ENCODE results near the gene PTGER4.
A peak's percentile ranks its signal among the peaks of the same experiment; 100 is the strongest.

Gene PTGER4

DNA sequence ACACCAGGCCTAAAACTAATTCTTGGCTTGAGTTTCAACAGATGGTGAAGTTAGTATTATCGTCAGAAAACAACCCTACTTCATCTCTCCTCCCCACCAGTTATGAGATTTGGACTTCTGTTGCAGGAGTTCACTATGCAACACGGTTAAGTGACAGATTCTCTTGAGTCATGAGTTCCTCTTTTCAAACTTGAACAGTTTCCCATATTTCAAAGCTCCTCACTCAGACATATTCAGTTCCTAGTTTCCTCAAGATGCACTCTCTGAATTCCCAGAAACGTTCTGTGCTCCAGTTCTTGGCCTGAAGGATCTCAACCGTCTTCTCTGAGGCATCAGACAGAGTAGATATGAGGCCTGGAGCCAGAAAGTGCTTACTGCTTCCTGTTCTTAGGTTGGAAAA is 7.3 kb upstream of the PTGER4 start:
- no peak for DNase-seq

DNA sequence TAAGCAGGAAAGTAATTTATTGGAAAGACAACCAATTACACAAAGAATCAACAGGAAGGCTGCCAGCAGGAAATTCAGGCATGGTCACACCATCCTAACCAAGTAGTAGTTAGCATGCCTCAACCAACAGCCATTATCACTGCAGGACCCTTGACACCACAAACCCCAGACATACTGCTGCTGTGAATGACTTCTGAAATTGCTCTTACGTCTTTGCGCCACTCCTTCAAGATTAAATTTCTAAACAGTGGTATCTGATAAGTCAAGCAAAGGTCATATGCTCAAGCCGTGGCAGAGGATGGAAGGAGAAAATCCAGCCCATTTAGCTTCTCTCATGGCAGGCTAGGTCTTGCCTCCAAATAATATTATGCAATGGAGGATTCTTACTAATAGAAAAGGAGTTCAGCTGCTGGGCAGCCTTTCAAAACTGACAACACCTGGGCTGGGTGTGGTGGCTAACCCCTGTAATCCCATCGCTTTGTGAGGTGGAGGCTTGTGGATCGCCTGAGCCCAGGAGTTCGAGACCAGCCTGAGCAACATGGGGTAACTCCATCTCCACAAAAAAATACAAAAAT is 5.0 kb upstream of the PTGER4 start:
- DNase-seq = no peak

DNA sequence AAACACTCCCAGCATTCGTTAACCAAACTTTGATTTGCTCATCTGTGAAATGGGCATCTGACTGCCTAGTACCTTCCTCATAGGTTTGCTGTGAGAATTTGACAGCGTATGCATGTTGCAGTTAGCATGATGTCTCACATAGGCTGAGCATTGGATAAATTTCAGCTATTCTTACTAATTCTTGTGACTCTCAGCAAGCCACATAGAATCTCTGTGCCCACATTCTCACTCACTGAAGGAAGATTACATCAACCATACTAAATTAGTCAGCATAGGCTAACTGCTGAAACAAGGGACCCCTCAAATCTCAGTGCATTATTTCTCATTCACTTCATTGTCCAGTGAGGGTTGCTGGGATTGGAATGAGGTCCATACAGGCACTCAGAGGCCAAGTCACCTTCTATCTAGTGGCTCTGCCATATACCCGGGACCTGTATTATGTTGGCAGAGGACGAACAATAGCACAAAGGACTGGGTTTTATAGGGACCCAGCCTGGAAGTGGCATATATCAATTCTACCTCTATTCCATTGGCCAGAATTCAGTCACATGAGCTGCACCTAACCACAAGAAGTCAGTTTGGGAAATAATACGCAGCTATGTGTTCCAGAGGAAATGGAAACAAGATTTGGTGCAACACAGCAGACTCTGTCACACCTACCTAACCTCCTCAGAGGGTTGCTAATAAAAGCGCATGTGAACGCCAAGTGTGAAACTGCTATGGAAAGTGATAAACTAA is 4.2 kb upstream of the PTGER4 start:
- no peak for DNase-seq

DNA sequence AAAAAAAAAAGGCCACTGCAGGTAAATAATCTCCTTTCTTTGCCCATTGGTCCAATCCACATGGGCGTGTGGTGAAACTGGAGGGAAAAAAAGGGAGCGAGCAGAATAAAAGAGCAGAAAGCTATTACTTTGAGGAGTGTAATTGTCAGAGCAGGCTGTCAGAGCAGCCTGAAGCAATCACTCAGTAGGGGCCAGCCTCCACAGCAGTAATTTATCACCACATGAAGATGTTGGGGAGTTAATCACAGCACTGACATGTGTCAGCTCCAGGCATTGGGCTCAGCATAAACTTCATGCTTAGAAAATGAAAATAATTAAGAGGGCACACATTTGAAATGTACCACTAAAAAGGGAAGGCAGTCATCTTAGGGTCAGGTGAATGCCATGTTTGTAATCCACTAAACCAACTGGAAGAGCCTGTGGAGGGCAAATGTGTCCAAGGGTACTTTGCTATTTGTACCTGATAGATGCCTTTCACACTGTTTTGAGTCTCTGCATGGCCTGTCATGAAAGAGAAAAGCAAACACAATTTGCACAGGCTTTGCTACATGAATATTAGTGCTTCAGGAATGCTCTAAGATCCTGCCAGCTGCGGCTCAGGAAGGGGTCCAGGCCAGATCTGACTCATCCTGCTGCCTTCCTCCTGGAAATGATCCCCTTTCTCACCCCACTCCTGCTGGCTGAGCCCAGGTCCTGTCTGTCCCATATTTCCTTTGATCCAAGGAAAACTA is 2.9 kb upstream of the PTGER4 start:
- no peak for DNase-seq

DNA sequence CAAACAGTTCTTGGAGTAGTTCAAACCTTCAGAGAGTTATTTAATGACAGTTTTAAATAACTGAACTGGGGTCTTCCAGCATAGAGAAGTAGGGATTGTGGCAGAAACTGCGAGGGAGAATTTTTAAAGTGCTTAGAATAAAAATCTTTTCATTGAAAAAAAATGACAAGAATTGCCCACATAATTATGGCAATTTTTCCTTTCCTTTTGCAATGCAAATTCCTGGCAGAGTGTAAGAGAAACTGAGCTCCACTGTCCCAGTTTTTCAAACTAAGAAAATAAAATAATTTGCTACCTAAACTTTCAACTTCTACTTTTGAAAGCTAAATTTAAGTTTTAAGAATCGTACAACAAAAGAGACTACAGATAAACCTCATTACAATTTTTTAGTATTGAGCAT is 2.3 kb upstream of the PTGER4 start:
- DNase-seq = no peak

DNA sequence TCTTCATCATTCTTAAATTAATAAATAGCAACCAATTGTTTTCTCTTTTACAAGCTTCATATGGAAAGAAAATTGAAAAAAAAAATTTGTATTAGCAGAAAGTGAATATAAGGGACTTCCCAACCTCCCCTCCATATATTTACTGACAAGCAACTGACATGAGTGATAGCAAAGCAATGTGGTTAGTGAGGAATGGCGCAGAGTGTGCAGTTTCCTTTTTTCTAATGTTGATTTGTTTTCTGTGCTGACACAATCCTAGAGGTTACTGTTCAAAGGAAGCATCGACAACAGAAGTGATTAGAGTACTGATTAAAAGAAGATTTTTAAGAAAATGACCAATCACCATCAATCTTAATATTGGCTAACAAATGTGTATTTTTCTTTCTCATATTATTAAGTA is 1.7 kb upstream of the PTGER4 start:
- no peak for DNase-seq

DNA sequence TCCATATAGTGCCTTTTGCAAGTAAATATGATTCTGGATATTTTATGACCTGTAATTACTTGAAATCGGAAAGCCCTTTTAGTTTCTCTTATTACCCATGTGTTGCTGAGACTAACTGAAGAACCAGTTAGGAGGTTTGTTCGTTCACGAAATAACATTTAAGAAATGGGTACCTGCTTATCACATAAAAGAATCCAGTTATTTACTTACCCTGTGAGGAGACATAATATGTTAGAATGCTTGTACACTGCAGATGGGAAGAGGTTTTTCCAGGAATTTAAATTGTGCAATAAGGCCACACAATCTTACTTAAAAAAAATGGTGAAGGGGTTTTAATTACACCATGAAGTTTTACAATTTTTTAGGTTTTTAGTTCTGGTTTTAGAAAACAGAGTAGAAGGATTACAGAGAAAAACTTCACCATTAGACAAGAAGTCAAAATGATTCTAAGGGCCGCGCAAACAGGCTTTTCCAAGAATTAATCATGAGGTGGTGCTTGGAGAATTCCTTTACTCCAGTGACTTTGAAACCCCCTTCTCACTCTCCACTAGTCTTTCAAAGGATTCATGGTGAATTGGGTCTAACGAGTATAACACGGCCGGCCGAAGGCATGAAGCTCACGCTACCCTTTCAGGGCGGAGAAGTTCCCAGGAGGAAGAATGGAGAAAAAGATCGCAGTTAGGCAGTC is 1.1 kb upstream of the PTGER4 start:
- DNase-seq = no peak

DNA sequence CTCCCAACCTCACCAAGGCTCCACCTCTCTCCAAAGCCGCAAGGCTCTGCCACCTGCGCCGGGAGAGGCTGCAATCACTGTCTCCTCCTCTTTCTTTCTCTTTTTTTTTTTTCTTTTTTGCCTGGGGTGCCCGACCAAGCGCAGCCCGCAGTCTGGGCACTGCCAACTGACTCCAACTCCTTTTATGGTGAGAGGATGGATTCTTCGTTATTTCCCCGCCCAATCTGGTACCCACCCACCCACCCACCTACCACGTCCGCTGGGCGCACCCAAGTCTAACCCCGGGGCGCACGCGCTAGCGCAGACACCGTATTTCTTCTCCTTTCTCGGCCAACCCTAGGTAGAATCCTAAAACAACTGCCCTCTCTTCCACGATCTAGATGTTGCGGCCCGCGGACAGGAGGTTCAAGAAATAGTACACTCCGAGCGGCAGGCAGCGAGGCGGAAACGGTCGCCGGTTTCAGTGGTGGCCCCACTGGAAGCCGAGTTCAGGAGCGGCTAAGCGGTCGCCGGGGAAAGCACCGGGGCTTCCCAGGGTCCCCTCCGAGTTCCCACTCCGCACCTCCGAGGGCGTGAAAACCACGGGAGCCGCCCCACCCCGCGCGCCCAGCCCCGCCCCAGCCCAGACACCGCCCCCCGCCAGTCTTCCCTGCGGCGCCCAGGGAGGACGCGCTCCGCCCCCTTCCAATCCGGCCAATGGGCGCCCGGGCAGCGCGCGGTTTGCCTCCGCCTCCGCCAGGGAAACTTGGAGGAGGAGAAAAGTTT is 385 bp upstream of the PTGER4 start:
- peak; percentile 98 for DNase-seq

DNA sequence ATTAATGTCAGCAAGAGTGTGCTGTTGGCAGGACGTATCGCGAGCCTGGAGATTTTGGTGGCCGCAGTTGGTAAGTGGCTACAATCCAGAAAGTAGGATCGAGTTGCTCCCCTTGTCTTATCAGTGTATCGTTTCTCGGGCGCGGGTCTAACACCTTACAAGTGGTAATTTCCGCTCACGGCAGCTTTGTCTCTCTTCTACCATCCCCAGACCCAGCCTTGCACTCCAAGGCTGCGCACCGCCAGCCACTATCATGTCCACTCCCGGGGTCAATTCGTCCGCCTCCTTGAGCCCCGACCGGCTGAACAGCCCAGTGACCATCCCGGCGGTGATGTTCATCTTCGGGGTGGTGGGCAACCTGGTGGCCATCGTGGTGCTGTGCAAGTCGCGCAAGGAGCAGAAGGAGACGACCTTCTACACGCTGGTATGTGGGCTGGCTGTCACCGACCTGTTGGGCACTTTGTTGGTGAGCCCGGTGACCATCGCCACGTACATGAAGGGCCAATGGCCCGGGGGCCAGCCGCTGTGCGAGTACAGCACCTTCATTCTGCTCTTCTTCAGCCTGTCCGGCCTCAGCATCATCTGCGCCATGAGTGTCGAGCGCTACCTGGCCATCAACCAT is 1.1 kb downstream of the PTGER4 start:
- DNase-seq = peak; percentile 81

DNA sequence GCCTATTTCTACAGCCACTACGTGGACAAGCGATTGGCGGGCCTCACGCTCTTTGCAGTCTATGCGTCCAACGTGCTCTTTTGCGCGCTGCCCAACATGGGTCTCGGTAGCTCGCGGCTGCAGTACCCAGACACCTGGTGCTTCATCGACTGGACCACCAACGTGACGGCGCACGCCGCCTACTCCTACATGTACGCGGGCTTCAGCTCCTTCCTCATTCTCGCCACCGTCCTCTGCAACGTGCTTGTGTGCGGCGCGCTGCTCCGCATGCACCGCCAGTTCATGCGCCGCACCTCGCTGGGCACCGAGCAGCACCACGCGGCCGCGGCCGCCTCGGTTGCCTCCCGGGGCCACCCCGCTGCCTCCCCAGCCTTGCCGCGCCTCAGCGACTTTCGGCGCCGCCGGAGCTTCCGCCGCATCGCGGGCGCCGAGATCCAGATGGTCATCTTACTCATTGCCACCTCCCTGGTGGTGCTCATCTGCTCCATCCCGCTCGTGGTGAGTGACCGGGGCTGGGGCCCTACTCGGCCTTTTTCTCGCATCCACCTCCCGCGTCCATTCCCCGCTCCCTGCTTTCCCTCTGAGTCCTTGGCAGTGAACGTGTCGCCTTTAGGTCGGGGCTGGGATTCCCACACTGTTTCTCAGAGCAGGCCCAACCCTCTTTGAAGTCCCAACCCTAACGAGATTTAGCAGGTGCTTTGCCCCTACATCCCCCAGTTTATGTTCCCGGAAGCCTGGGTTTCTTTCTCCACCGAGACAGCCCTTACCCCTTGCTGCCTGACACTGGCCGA is 1.8 kb downstream of the PTGER4 start:
- DNase-seq = peak; percentile 79

DNA sequence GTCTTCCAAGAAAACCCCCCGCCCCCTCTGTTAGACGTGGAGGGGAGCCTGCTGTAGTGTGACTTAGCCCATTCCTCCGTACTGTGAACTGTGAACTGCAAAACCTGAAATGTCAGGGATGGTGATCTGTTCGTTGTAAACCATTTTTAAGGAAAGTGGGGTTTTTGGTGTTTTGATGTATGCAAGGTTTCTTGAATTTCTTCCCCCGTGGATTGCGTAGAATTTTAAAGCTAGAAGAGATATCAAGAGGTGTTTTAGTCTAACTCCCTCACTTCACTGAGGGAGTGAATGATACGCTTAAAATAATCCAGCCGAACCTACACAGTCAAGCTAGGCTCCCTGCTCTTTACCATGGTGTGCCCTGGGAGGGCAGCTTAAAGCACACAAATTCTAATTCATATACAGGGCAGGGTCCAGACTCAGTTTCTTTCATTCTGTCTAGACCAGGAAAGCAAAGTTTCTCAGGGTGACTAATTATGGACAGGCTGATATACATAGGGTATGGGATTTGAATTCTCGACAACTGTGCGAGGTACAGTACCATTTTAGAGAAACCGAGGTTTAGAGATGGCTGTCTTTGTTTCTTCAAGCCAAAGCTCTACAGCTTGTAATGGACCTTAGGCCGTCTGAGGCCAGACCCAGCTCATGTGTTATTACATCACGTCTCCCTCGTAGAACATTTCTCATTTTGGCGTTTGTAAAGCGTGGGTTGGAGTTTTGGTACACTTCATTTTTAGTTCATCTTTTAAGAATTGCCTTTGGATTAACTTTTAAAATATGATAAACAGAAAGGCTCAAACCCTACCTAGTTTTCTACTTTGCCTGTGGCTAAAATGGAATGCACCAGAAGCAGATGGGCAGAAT is 2.7 kb downstream of the PTGER4 start:
- no peak for DNase-seq

DNA sequence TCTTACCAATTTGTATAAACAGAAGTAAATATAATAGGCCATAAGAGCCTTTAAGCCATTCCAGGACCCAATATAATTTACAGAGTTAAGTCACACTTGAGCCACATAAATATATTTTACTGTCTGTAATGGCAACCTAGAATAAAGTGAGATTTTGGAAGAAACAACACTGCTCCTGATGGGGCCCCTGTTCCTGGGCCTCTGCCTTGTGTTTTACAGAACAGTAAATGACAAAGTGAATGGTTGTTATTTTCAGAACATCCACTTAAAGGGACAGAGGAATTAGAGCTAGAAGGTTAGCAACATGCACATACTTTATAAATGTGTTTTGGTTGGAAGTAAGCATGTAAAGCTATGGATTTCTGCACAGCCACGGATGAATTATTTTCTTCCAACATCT is 3.6 kb downstream of the PTGER4 start:
- DNase-seq = no peak

DNA sequence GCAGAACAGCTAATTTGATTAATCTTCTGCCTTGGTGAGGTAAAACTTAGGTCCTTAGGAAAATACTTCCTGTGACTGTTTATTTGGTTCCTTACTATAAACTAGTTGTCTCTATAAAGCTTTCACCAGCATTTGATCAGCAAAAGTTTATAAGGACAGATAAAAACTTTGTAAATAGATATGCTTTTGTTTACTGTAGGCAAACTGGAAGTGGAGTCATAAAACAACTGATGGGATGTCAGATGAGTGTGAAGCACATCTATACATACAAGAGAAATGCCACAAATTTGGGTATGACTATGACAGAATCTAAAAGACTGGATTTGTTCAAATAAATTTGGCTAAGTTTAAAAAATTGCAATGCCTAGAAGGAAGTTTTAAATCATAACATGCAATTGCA is 5.5 kb downstream of the PTGER4 start:
- no peak for DNase-seq

DNA sequence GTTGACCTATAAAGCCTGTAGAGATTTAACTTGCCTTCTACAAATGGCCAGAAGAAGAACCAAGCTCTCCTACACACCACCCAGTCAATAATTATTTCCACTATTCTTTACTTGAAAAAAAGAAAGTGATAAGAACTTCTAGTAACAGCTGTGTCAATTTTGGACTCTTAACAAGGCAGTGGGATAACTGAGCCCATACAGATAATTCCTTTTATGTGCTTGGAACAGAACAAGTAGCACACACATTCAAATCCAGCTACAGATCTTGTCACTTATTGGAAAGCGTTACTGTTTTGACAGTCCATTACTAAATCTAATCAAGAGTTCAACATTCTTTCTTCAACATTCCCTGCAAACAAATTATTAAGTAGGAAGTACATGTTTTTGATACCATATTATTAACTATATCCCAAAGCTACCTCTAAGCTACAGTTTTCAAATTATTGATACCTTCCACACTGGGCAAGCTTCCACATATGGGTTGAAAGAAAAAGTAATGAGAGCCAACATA is 6.3 kb downstream of the PTGER4 start:
- no peak for DNase-seq

DNA sequence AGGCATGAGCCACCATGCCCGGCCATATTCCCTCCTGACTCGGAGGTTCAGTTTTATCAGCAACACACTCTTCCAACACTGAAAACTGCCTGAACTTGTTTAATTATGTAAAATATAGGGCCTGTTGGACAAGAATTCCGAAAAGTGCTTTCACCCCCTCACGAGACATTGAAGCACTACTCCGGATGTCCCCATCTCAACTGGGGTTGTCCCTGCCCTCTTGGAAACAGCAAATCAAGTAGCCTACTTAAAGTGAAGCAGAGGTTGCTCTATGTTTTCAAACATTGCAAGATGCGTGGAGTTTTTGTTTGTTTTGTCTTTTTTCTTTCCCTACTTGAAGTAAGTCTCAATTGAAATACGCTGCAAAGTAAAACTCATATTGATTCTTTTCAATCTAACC is 7.6 kb downstream of the PTGER4 start:
- peak; percentile 70 for DNase-seq

DNA sequence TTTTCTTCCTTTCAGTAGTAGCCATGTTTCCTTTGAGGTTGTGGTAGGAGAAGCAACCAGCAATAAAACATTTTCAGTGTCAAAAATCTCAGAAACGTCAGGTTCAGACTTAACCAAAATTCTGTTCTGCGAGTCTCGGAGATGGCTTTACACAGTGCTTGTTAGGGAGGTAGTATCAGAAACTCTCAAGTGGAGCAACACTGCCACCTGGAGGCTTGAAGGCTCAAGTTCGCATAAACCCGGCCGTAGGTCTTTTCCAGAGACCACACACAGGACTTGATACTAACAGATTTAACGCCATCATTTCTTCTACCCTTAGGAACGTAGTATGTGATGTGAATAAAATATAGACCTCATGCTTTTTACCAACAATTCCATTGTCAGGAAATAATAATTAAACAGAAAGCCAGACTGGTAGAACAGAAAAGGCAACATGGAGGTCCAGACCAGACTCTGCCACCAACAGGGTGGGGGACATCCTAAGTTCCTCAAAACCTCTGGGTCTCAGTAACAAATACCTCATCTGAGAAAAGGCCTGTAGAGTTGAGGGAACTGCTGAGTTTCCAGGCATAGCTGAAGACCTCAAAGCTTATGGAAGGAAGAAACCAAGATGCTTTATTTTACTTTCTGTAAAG is 8.5 kb downstream of the PTGER4 start:
- DNase-seq = peak; percentile 94

DNA sequence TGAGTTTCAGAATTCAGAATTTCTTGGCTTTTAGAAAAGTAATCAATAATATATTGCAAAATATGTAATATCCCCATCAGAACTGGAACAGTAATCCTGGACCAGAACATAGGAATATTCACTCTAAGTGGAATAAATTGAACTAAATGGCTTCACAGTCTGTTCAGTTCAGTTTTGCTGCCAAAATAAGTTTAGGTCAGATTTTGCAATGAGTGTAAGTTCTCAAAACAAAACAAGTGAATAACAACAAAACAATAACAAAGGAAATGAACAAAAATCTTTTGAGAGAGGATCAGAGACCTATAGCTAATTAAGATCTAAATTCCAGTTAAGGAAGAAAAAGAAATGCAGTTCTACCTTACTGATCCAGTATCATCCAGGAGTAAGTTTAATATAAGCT is 9.3 kb downstream of the PTGER4 start:
- no peak for DNase-seq

DNA sequence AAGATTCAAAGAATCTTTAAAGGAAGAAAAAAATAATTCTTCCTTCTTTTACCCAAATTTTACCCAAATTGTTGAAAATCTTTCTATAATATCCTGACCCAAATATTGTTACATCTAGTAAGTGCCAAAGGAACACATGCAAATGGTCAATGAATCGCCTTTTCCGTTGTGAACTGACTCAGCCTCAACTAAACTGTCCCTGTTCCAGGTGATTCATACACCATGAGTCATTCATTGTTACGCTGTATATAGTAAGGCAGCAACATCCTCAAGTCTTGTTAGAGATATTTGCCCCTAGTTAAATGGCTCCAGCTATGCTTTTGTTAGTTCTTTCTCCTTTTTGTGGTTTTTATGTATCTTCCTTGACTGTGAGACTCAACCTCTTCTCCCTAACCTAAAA is 9.7 kb downstream of the PTGER4 start:
- DNase-seq = peak; percentile 68

DNA sequence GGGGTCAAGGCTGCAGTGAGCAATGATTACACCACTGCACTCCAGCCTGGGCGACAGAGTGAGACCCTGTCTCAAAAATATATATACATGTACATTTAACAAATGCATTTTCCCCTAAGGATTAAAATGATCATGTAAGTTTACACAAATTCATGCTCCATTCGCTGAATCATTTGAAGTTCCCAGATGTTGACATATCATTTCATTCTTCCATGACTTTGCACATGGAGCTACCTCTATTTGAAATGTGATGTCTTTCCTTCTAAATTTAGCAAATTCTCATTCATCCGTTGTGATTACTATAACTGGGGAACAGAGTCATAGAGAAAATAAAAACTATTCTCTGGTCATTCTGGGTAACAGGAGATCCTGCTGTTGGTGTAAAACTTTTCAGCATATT is 10.6 kb downstream of the PTGER4 start:
- DNase-seq = no peak

DNA sequence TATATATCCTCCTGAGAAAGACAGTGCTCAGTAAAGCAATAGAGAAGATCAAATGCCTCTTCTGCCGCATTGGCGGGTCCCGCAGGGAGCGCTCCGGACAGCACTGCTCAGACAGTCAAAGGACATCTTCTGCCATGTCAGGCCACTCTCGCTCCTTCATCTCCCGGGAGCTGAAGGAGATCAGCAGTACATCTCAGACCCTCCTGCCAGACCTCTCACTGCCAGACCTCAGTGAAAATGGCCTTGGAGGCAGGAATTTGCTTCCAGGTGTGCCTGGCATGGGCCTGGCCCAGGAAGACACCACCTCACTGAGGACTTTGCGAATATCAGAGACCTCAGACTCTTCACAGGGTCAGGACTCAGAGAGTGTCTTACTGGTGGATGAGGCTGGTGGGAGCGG is 12.2 kb downstream of the PTGER4 start:
- no peak for DNase-seq
